Activated CD8-positive, alpha-beta memory T cell treated with anti-CD3 and anti-CD28 coated beads for 36 hours (primary cell): ENCODE data around the gene HSFX3. TPM values are rescaled to one million over a fixed set of nuclear protein-coding genes. Genes with fewer than 3 reads are reported as not detected.
"Not testable (repeated sequence)": the region's sequence is repeated elsewhere in the genome, so short reads cannot be mapped to it uniquely, and the experiment has no call there.

ENCODE experiments used
- CTCF ChIA-PET: fragments of 350-600 bp; sonication (Branson Sonifier 250); formaldehyde crosslinking; loops from one replicate; lab custom pipeline; 2021; ENCODE audit warnings: antibody characterized with exemption; lab: Charles Lee
- POLR2A ChIA-PET: fragments of 350-600 bp; sonication (Branson Sonifier 250); formaldehyde crosslinking; loops from one replicate; lab custom pipeline; 2021; ENCODE audit warnings: antibody characterized with exemption; lab: Charles Lee
- total RNA-seq, 2 experiments: library from RNA; stranded (reverse); gene quantifications; one replicate each; pipeline ENCODE4 v1.2.3, GENCODE V29; 2021

Gene HSFX3
- total RNA-seq, 2 experiments from 2014 or later: not detected

DNA sequence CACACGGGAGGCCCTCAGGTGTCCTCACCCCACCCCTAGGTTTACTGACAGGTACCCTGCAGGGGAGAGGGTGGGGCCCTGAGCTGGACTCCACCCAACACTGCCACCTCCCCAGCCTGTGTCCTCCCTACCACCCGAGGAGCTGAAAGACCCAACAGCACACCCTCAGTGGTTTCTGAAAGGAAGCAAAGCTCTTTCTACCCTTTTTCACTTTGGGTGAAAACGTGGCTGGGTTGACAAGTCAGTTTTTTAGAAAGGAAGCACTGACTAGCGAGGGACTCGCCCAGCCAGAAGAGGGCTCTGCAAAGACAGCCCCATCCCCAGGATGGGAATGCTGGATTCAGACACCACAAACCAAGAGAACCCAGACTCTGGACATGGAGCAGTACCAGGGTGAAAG lies 46.8 kb downstream of the HSFX3 start:
- CTCF ChIA-PET, POLR2A ChIA-PET: not testable (repeated sequence)

DNA sequence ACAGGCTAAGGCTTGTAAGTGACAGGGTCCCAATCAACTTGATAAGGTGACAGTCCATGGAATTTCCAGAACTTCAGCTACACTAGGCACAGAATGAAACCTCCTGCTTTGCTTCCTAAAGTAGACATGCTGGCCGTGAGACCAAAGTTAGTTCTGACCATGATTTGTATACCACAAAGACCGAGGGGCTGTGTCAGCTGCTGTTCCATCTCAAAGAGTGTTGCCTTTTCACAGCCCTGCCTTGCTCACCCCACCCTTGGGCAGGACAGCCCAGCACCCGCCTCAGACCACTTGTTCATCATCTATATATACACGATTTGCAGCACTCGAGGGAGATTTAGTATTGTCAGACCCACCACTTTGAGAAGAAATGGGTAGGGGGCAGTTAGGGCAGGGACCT lies 50.0 kb downstream of the HSFX3 start:
- ChIA-PET POLR2A (no interaction called here), CTCF (interaction anchor here (0.8 kb wide), 1 partner anchor 14 kb away, joined by 3 read pairs; no protein-coding TSS in a partner anchor)

DNA sequence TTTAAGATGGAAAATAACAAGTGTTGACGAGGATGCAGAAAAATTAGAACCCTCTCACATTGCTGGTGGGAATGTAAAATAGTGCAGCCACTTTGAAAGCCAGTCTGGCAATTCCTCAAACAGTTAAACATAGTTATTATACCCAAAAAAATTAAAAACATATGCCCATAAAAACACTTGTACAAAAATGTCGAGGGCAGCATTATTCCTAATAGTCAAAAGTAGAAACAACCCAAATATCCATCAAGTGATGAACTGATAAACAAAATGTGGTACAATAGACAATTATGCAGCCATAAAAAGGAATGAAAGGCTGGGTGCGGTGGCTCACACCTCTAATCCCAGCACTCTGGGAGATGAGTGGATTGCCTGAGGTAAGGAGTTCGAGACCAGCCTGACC lies 51.0 kb downstream of the HSFX3 start:
- CTCF ChIA-PET: interaction anchor here (0.7 kb wide), 1 partner anchor 1421 kb away, joined by 3 read pairs; no protein-coding TSS in a partner anchor
- POLR2A ChIA-PET: no interaction called here

Other genes with a start within 250 kb of the HSFX3 start
- 10 to 100 TPM; 69.4 to 72.9 TPM for gene IDS, start 44.6 kb downstream of the HSFX3 start, total RNA-seq
- 10 to 100 TPM; 31.3 to 33.4 TPM for gene EOLA1, start 8.9 kb downstream of the HSFX3 start, total RNA-seq
- not detected for gene MAGEA9B, start 37.5 kb upstream of the HSFX3 start, total RNA-seq
- under 1 TPM in 1 of 2 experiments, not detected in 1; 0.30 TPM for gene HSFX2, start 45.4 kb upstream of the HSFX3 start, total RNA-seq
- 10 to 100 TPM; 17.7 to 25.3 TPM for gene TMEM185A, start 81.9 kb upstream of the HSFX3 start, total RNA-seq
- not detected for gene MAGEA11, start 162.1 kb upstream of the HSFX3 start, total RNA-seq
- gene HSFX1, start 224.1 kb upstream of the HSFX3 start, total RNA-seq: under 1 TPM; 0.25 to 0.44 TPM
- not detected for gene MAGEA9, start 232.0 kb upstream of the HSFX3 start, total RNA-seq